ENCODE measurements around the gene UBQLNL. TPM values are rescaled to one million over a fixed set of nuclear protein-coding genes. Genes with fewer than 3 reads are reported as not detected.

The UBQLNL gene, protein sequence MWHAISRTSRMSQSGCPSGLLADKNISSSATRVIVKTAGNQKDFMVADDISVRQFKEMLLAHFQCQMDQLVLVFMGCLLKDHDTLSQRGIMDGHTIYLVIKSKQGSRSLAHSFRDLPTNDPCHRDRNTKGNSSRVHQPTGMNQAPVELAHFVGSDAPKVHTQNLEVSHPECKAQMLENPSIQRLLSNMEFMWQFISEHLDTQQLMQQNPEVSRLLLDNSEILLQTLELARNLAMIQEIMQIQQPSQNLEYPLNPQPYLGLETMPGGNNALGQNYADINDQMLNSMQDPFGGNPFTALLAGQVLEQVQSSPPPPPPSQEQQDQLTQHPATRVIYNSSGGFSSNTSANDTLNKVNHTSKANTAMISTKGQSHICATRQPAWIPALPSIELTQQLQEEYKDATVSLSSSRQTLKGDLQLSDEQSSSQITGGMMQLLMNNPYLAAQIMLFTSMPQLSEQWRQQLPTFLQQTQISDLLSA
- 0.08 to 0.48 TPM (median 0.12 TPM) in 3 replicates for polyA plus RNA-seq
- polyA plus RNA-seq (2011; ENCODE audit: low read depth): not detected
- polyA plus RNA-seq (2011; cell fraction: cytosol; rRNA removed): 0.03 TPM in 1 of 2 replicates, not detected in the other
- polyA plus RNA-seq (2011; cell fraction: nucleus; rRNA removed): 1.4 and 1.7 TPM in 2 replicates
- 0.24 TPM in 1 of 2 replicates, not detected in the other for polyA plus RNA-seq (2012; ENCODE audit: low replicate concordance)
- 0.23 to 0.26 TPM in 2 of 3 replicates, not detected in the other for polyA minus RNA-seq
- polyA minus RNA-seq (2011; cell fraction: cytosol; rRNA and poly(A)+ RNA removed): not detected
- 0.31 and 0.32 TPM in 2 replicates for polyA minus RNA-seq (2011; cell fraction: nucleus; rRNA and poly(A)+ RNA removed)

GRCh38 chr11:5516599-5516998, at the start of gene UBQLNL:
Gene UBQLNL, minus strand, starts transcription at chr11:5516699. Its CDS starts 258 bp downstream, at chr11:5516441.
- H2AFZ ChIP-seq (ENCODE audit: control insufficient read depth, low read length): no peak within 1 kb of the TSS
- no peaks in the 10 kb centered on the region for H3K9me3 ChIP-seq (ENCODE audit: control insufficient read depth, low read depth, low read length)
- H4K20me1 ChIP-seq (ENCODE audit: control insufficient read depth, extremely low read depth, insufficient read depth, low read length): no peaks in the 10 kb centered on the region
- no peaks in the 10 kb centered on the region for H3K9me1 ChIP-seq (ENCODE audit: control insufficient read depth, extremely low read depth, insufficient read depth, low read length)
- H3K27ac ChIP-seq (ENCODE audit: control insufficient read depth, insufficient read depth, low read length): no peak within 1 kb of the TSS
- TF ChIP-seq EZH2 (IDR thresholded peaks at IDR 0.05; ENCODE audit: low read length): no peak
- TF ChIP-seq CTCF (optimal IDR thresholded peaks at IDR 0.05 in 1 of 3, IDR thresholded peaks at IDR 0.05 in 1 of 3, conservative IDR thresholded peaks at IDR 0.05 in 1 of 3; ENCODE audit: extremely low read depth in 1 of 3, insufficient read depth in 2 of 3, low read length in 3 of 3): no peak
- no peak for DNase-seq (ENCODE audit: low read depth, low spot score)
- H3K4me2 ChIP-seq (ENCODE audit: control insufficient read depth, extremely low read depth, insufficient read depth, low read depth, low read length): no peak within 1 kb of the TSS
- no peaks in the 10 kb centered on the region for H3K4me1 ChIP-seq (ENCODE audit: control insufficient read depth, extremely low read depth, insufficient read depth, low read length)
- no peak within 1 kb of the TSS for H3K4me3 ChIP-seq (ENCODE audit: control insufficient read depth in 2 of 3, extremely low read depth in 1 of 3, insufficient read depth in 2 of 3, low read depth in 1 of 3, low read length in 3 of 3)
- no peaks in the 10 kb centered on the region for H3K36me3 ChIP-seq (ENCODE audit: control insufficient read depth in 2 of 2, extremely low read depth in 1 of 2, insufficient read depth in 2 of 2, low read length in 2 of 2)
- H3K9ac ChIP-seq (ENCODE audit: control insufficient read depth, extremely low read depth, insufficient read depth, low read length): no peak within 1 kb of the TSS
- dilution Hi-C loops (cut with MboI; ENCODE audit: extremely low pct_ligation_motif_present, low sequenced_read_pairs): no loop called here
- no peak for FAIRE-seq
- H3K79me2 ChIP-seq (ENCODE audit: control insufficient read depth, insufficient read depth, low read length): no peaks in the 10 kb centered on the region
- no peaks in the 10 kb centered on the region for H3K27me3 ChIP-seq (ENCODE audit: control insufficient read depth, extremely low read depth, insufficient read depth, low read length)

GRCh38 chr11:5564259-5565019, 47.9 kb upstream of the UBQLNL start:
- TF ChIP-seq EZH2 (IDR thresholded peaks at IDR 0.05; ENCODE audit: low read length) (no peak), CTCF (optimal IDR thresholded peaks at IDR 0.05 in 1 of 3, IDR thresholded peaks at IDR 0.05 in 1 of 3, conservative IDR thresholded peaks at IDR 0.05 in 1 of 3; ENCODE audit: extremely low read depth in 1 of 3, insufficient read depth in 2 of 3, low read length in 3 of 3) (no peak)
- dilution Hi-C loops (cut with MboI; ENCODE audit: extremely low pct_ligation_motif_present, low sequenced_read_pairs): no loop called here
- Histone ChIP-seq H2AFZ (ENCODE audit: control insufficient read depth, low read length) (peak overlapping the region; percentile 23), H3K4me1 (ENCODE audit: control insufficient read depth, extremely low read depth, insufficient read depth, low read length) (no peaks in the 10 kb centered on the region), H3K9ac (ENCODE audit: control insufficient read depth, extremely low read depth, insufficient read depth, low read length) (no peak overlapping the region), H3K27me3 (ENCODE audit: control insufficient read depth, extremely low read depth, insufficient read depth, low read length) (no peaks in the 10 kb centered on the region), H3K4me3 (ENCODE audit: control insufficient read depth in 2 of 3, extremely low read depth in 1 of 3, insufficient read depth in 2 of 3, low read depth in 1 of 3, low read length in 3 of 3) (no peak overlapping the region), H3K79me2 (ENCODE audit: control insufficient read depth, insufficient read depth, low read length) (no peaks in the 10 kb centered on the region), H3K4me2 (ENCODE audit: control insufficient read depth, extremely low read depth, insufficient read depth, low read depth, low read length) (no peak overlapping the region), H3K27ac (ENCODE audit: control insufficient read depth, insufficient read depth, low read length) (no peak overlapping the region), H3K36me3 (ENCODE audit: control insufficient read depth in 2 of 2, extremely low read depth in 1 of 2, insufficient read depth in 2 of 2, low read length in 2 of 2) (no peaks in the 10 kb centered on the region), H3K9me1 (ENCODE audit: control insufficient read depth, extremely low read depth, insufficient read depth, low read length) (no peaks in the 10 kb centered on the region), H3K9me3 (ENCODE audit: control insufficient read depth, low read depth, low read length) (no peaks in the 10 kb centered on the region), H4K20me1 (ENCODE audit: control insufficient read depth, extremely low read depth, insufficient read depth, low read length) (no peaks in the 10 kb centered on the region)
- peak; percentile 5 for FAIRE-seq
- DNase-seq (ENCODE audit: low read depth, low spot score): peak; percentile 13

Data from keratinocyte (primary cell).